HS-5 (cell line): ENCODE data around the gene NAP1L4.

ENCODE experiments used
- DNase-seq: peaks from one replicate; pipeline ENCODE4 v3.0.0-alpha.2; 2012; ENCODE audit warnings: low read depth

Gene NAP1L4

GRCh38 chr11:2992234-2992996 lies at the start of gene NAP1L4:
Gene NAP1L4 (minus strand): TSS chr11:2992329. CDS start chr11:2979220, 13,109 bp downstream.
- DNase-seq, result peak; percentile 90

- no peak for DNase-seq
These were observed 48.8 kb upstream of the NAP1L4 start for GRCh38 chr11:3040881-3041280.

- DNase-seq, result no peak
These were observed 45.8 kb upstream of the NAP1L4 start for GRCh38 chr11:3037945-3038271.

- no peak for DNase-seq
These were observed 45.2 kb upstream of the NAP1L4 start for GRCh38 chr11:3037040-3037944.

GRCh38 chr11:3036419-3036818 lies 44.3 kb upstream of the NAP1L4 start:
- no peak for DNase-seq

GRCh38 chr11:3035333-3035732 lies 43.2 kb upstream of the NAP1L4 start:
- DNase-seq, result no peak

- DNase-seq, result no peak
These were observed 38.4 kb upstream of the NAP1L4 start for GRCh38 chr11:3030289-3031070.

GRCh38 chr11:3028813-3029212 lies 36.7 kb upstream of the NAP1L4 start:
- no peak for DNase-seq

GRCh38 chr11:3026803-3027202 lies 34.7 kb upstream of the NAP1L4 start:
- no peak for DNase-seq

- DNase-seq, result peak; percentile 19
These were observed 30.9 kb upstream of the NAP1L4 start for GRCh38 chr11:3022982-3023381.

GRCh38 chr11:3022300-3022967 lies 30.3 kb upstream of the NAP1L4 start:
- DNase-seq, result peak; percentile 55

GRCh38 chr11:3021125-3021524 lies 29.0 kb upstream of the NAP1L4 start:
- no peak for DNase-seq

- no peak for DNase-seq
These were observed 27.9 kb upstream of the NAP1L4 start for GRCh38 chr11:3020011-3020410.

GRCh38 chr11:3018596-3018995 lies 26.5 kb upstream of the NAP1L4 start:
- no peak for DNase-seq

GRCh38 chr11:3016861-3017260 lies 24.7 kb upstream of the NAP1L4 start:
- no peak for DNase-seq

- no peak for DNase-seq
These were observed 23.7 kb upstream of the NAP1L4 start for GRCh38 chr11:3015796-3016195.

- no peak for DNase-seq
These were observed 22.8 kb upstream of the NAP1L4 start for GRCh38 chr11:3014943-3015342.

GRCh38 chr11:3014057-3014938 lies 22.2 kb upstream of the NAP1L4 start:
- no peak for DNase-seq

- DNase-seq, result no peak
These were observed 20.1 kb upstream of the NAP1L4 start for GRCh38 chr11:3011891-3012885.
